SK-N-SH (cell line): ENCODE data around the gene C1QBP. TPM values are rescaled to one million over a fixed set of nuclear protein-coding genes. Genes with fewer than 3 reads are reported as not detected.

ENCODE experiments used
- EP300 ChIP-seq, 2 experiments: IDR thresholded peaks; 2 replicates each; pipeline versions ENCODE4 v1.4.0 to v1.6.1; 2012; ENCODE audit warnings: borderline replicate concordance in 1 of 2, low read depth in 1 of 2, low read length in 1 of 2
- FOXJ3 ChIP-seq: sonication (generic); formaldehyde crosslinking; IDR thresholded peaks from 2 replicates; pipeline ENCODE4 v1.5.1; 2020; ENCODE audit warnings: mild to moderate bottlenecking, missing genetic modification reagents
- FOXM1 ChIP-seq: IDR thresholded peaks from 2 replicates; pipeline ENCODE4 v1.4.0; 2012; ENCODE audit warnings: low read depth, mild to moderate bottlenecking
- GABPA ChIP-seq: IDR thresholded peaks from 2 replicates; pipeline ENCODE4 v1.4.0; 2012; ENCODE audit warnings: low read depth, mild to moderate bottlenecking
- IRF3 ChIP-seq: fragments of 150-350 bp; IDR thresholded peaks from 2 replicates; pipeline ENCODE4 v1.6.1; 2016; ENCODE audit warnings: mild to moderate bottlenecking, low read depth, low read length
- JUND ChIP-seq: IDR thresholded peaks from 2 replicates; pipeline ENCODE4 v1.4.0; 2012
- MEF2A ChIP-seq: IDR thresholded peaks from 2 replicates; pipeline ENCODE4 v1.4.0; 2012; ENCODE audit warnings: low read depth, borderline replicate concordance
- MXI1 ChIP-seq: IDR thresholded peaks from 2 replicates; pipeline ENCODE4 v1.6.1; 2012; ENCODE audit warnings: mild to moderate bottlenecking, low read depth, low read length, improper control_type of control experiment
- NFIC ChIP-seq: IDR thresholded peaks from 2 replicates; pipeline ENCODE4 v1.4.0; 2012; ENCODE audit warnings: borderline replicate concordance
- PBX3 ChIP-seq: IDR thresholded peaks from 2 replicates; pipeline ENCODE4; 2012
- REST ChIP-seq: IDR thresholded peaks from 2 replicates; pipeline ENCODE4 v1.6.1; 2012; ENCODE audit warnings: mild to moderate bottlenecking, low read depth, low read length, moderate library complexity
- RXRA ChIP-seq: IDR thresholded peaks from 2 replicates; pipeline ENCODE4 v1.4.0; 2012; ENCODE audit warnings: low read depth, mild to moderate bottlenecking, borderline replicate concordance
- TEAD4 ChIP-seq: IDR thresholded peaks from 2 replicates; pipeline ENCODE4 v1.4.0; 2012; ENCODE audit warnings: mild to moderate bottlenecking, borderline replicate concordance; ENCODE audit not compliant: insufficient read depth
- USF1 ChIP-seq: IDR thresholded peaks from 2 replicates; pipeline ENCODE4 v1.4.0; 2012; ENCODE audit warnings: low read depth, borderline replicate concordance
- polyA plus RNA-seq, 3 experiments: library from polyadenylated mRNA; depleted of rRNA; stranded (reverse); fragments of >200 nt; gene quantifications; 2 replicates each; pipeline ENCODE4 v1.2.3, GENCODE V29; 2012

The C1QBP gene
- polyA plus RNA-seq, 1 of the 3 experiments (the other 2 are of a cell fraction): 269 TPM

- TF ChIP-seq FOXM1 (no peak), EP300 (IDR thresholded peaks at IDR 0.05; ENCODE audit: borderline replicate concordance in 1 of 2, low read depth in 1 of 2, low read length in 1 of 2) (no peak), IRF3 (no peak), JUND (no peak), USF1 (no peak), PBX3 (no peak), GABPA (peak; percentile 63), TEAD4 (no peak), MEF2A (no peak), NFIC (no peak), MXI1 (0 out of 2 replicates have a peak, but pooled peaks have one; percentile 7), FOXJ3 (CRISPR knock-in tag) (no peak), REST (peak; percentile 59; the same call in 1 of the 2 replicates), RXRA (no peak)
Measured at GRCh38 chr17:5485270-5486205, 46.6 kb upstream of the C1QBP start, which contains the start of gene DERL2 (continued).
